ENCODE measurements around the gene MAD1L1.

MAD1L1 gene

DNA sequence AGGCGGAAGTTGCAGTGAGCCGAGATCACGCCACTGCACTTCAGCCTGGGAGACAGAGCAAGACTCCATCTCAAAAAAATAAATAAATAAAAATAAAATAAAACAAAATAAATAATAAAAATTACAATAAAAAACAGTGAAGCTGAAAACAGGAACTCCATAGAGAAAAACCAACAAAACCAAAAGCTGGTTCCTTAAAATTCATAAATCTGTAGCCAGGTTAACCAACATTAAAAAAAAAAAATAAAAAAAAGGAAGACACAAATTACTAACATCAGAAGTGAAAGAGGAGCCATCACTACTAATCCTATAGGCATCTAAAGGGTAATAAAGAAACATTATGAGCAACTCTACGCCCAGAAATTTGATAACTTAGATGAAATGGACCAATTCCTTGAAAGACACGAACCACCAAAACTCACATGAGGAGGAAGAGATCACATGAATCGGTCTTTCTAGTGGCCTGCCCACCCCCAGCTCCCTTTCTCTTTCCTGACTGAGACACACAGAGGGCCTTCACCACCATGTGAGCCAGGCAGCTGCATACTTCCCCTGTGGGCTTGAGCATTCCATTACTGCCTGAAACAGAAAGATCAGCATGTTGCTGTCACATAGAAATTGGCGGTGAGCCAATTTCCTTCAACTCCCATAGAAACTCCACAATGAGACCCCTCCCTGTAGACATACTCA, 208.7 kb downstream of the MAD1L1 start:
- no peak for DNase-seq (ENCODE audit: low read depth)
- TF ChIP-seq, protein P1, sequence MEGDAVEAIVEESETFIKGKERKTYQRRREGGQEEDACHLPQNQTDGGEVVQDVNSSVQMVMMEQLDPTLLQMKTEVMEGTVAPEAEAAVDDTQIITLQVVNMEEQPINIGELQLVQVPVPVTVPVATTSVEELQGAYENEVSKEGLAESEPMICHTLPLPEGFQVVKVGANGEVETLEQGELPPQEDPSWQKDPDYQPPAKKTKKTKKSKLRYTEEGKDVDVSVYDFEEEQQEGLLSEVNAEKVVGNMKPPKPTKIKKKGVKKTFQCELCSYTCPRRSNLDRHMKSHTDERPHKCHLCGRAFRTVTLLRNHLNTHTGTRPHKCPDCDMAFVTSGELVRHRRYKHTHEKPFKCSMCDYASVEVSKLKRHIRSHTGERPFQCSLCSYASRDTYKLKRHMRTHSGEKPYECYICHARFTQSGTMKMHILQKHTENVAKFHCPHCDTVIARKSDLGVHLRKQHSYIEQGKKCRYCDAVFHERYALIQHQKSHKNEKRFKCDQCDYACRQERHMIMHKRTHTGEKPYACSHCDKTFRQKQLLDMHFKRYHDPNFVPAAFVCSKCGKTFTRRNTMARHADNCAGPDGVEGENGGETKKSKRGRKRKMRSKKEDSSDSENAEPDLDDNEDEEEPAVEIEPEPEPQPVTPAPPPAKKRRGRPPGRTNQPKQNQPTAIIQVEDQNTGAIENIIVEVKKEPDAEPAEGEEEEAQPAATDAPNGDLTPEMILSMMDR (IDR thresholded peaks at IDR 0.05; ENCODE audit: low read length, missing control alignments) = no peak
- H3K4me3 ChIP-seq (replicated peaks; ENCODE audit: low read depth, low read length) = no peak overlapping the region

DNA sequence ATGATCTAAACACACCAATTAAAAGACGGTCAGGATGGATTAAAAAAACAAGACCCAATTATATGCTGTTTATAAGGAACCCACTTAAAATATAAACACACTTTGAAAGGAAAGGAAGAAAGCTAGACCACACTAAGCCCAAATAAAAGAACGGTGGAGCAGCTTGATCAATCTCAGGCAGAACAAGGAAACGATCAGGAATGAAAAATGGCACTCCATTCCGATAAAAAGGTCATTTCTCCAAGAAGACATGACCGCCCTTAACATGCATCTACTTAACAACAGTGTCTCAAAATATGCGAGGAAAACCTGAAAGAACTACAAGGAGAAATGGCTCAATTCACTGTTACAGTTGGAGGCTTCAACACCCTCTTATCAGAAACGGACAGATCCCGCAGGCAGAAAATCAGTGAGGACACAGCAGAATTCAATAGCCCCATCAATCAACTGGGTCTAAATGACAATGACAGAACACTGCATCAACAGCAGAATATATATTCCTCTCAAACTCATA, 210.0 kb downstream of the MAD1L1 start:
- no peak for DNase-seq (ENCODE audit: low read depth)
- no peak overlapping the region for H3K4me3 ChIP-seq (replicated peaks; ENCODE audit: low read depth, low read length)
- TF ChIP-seq, protein P1 (IDR thresholded peaks at IDR 0.05; ENCODE audit: low read length, missing control alignments) = no peak

- no peak for DNase-seq (ENCODE audit: low read depth)
- H3K4me3 ChIP-seq (replicated peaks; ENCODE audit: low read depth, low read length) = no peak overlapping the region
- TF ChIP-seq, protein P1 (IDR thresholded peaks at IDR 0.05; ENCODE audit: low read length, missing control alignments) = no peak
Observed at GRCh38 chr7:2022021-2022409, 210.7 kb downstream of the MAD1L1 start.

DNA sequence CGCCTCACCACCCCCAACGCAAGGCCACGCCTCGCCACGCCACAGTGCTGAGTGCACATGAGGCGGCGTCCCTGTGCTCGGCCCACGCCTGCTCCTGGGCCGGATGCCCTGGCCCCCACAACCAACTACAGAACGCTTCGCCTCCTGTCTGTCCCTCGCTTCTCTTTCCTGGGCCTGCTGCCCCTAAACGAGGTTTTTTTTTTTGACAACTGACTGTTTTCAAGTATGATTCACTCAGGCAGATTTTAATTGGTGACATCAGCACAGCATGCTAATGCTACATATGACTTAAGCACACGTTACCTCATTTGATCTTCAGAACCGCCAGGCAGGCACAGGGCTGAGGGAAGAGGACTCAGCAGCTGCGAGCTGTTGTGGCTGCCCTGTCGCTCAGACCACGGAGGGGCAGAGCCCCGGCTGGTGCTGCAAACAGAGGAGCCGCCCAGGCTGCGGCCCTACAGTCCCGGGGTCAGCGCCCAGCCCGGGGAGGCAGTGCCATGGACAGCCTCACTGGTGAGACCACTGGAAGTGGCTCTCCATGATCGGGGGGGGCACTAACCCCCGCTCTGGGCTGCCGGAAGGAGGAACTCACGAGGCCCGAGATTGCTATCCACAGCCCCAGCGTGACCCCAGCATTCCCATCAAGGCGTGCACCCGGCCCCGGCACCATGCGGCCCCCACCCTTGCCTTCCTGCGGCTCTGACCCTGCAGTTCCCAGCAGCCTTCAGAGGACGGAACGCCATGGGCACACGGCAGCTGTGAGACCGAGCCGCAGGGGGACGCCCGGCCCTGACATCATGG, 212.8 kb downstream of the MAD1L1 start:
- H3K4me3 ChIP-seq (replicated peaks; ENCODE audit: low read depth, low read length) = no peak overlapping the region
- peak; percentile 87 for DNase-seq (ENCODE audit: low read depth)
- TF ChIP-seq, protein P1 (IDR thresholded peaks at IDR 0.05; ENCODE audit: low read length, missing control alignments) = no peak

DNA sequence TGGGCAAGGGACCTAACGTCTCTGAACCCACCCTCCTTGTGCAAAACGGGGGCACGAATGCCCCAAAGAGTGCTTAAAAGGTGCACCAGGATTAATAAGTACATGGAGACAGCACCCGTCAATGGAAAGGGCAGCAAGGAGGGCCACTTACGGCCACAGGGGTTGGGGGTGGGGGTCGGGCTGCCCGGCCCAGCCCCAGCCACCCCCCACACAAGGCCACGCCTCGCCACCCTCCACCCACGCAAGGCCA, 213.4 kb downstream of the MAD1L1 start:
- TF ChIP-seq, protein P1 (IDR thresholded peaks at IDR 0.05; ENCODE audit: low read length, missing control alignments) = no peak
- DNase-seq (ENCODE audit: low read depth) = no peak
- H3K4me3 ChIP-seq (replicated peaks; ENCODE audit: low read depth, low read length) = no peak overlapping the region

DNA sequence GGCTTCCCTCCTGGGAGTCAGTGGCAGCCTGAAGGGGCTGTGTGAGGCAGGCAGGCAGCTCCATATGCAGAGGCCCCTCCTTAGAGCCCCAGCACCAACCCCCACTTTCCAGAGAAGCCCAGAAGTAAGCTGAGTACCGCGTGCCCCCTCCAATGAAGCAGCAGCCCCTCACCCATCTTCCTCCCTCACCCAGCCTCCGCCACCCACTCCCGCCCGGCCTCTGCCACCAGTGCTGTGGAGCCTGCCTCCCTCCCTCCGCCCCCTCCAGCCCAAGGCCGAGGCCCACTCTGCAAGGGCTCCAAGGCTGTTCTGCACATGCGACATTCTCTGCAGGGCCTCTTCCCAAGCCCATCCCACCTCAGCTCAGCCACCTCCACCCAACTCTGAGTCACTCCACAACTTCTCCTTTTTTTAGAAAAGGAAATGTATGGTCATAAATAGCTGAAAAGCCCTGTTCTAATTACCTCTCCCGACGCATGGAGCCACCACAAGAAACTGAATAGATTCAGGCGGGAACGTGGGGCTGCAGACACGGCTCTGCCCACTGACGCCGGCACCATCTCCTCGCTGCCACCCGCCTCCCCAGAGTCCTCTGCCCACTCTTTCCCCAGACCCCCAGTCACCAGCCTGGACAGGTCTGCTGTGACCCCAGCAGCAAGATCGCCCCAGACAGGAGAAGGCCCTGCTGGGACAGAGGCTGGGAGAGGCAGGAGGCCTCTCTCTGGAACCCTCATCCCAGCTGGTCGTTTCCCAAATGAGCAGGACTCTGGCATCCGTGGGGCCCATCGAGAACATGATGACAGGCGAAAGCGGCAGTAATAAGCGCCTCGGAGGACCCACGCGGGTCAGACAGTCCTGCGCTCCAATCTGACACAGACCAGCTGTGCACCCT, 213.9 kb downstream of the MAD1L1 start:
- TF ChIP-seq, protein P1 (IDR thresholded peaks at IDR 0.05; ENCODE audit: low read length, missing control alignments) = no peak
- peak; percentile 68 for DNase-seq (ENCODE audit: low read depth)
- H3K4me3 ChIP-seq (replicated peaks; ENCODE audit: low read depth, low read length) = peak overlapping the region; percentile 5
